ENCODE results near the gene KYNU.

The KYNU gene

DNA sequence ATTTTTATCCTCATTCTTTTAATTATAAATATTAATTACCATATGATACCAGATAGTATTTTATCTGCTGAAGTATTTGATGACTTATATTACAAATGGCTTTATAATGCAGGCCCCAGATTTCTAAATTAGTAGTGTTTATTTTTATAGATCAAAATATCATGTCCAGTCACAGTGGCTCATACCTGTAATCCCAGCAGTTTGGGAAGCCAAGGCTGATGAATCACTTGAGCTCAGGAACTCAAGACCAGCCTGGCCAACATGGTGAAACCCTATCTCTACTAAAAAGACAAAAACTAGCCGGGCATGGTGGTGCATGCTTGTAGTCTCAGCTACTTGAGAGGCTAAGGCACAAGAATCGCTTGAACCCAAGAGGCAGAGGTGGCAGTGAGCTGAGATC, 151.7 kb downstream of the KYNU start:
- TF ChIP-seq, protein P1, sequence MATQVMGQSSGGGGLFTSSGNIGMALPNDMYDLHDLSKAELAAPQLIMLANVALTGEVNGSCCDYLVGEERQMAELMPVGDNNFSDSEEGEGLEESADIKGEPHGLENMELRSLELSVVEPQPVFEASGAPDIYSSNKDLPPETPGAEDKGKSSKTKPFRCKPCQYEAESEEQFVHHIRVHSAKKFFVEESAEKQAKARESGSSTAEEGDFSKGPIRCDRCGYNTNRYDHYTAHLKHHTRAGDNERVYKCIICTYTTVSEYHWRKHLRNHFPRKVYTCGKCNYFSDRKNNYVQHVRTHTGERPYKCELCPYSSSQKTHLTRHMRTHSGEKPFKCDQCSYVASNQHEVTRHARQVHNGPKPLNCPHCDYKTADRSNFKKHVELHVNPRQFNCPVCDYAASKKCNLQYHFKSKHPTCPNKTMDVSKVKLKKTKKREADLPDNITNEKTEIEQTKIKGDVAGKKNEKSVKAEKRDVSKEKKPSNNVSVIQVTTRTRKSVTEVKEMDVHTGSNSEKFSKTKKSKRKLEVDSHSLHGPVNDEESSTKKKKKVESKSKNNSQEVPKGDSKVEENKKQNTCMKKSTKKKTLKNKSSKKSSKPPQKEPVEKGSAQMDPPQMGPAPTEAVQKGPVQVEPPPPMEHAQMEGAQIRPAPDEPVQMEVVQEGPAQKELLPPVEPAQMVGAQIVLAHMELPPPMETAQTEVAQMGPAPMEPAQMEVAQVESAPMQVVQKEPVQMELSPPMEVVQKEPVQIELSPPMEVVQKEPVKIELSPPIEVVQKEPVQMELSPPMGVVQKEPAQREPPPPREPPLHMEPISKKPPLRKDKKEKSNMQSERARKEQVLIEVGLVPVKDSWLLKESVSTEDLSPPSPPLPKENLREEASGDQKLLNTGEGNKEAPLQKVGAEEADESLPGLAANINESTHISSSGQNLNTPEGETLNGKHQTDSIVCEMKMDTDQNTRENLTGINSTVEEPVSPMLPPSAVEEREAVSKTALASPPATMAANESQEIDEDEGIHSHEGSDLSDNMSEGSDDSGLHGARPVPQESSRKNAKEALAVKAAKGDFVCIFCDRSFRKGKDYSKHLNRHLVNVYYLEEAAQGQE (IDR thresholded peaks at IDR 0.05; ENCODE audit: insufficient read depth in 1 of 2, low read depth in 2 of 2, low read length in 2 of 2), result no peak

- TF ChIP-seq TAF1 (IDR thresholded peaks at IDR 0.05; ENCODE audit: borderline replicate concordance, insufficient read depth, low read length) (no peak), FOXP2 (optimal IDR thresholded peaks at IDR 0.05; ENCODE audit: borderline replicate concordance, extremely low read depth, extremely low read length, insufficient read depth) (no peak), SIN3A (IDR thresholded peaks at IDR 0.05; ENCODE audit: borderline replicate concordance, insufficient read depth, low read length) (no peak), POLR2AphosphoS5 (IDR thresholded peaks at IDR 0.05; ENCODE audit: low read depth, low read length) (no peak)
- TF ChIP-seq, protein P1 (IDR thresholded peaks at IDR 0.05; ENCODE audit: insufficient read depth in 1 of 2, low read depth in 2 of 2, low read length in 2 of 2), result no peak
These were observed 152.7 kb downstream of the KYNU start for GRCh38 chr2:143030127-143030526.

- TF ChIP-seq, protein P1 (IDR thresholded peaks at IDR 0.05; ENCODE audit: insufficient read depth in 1 of 2, low read depth in 2 of 2, low read length in 2 of 2), result no peak
- no peak for TF ChIP-seq TAF1 (IDR thresholded peaks at IDR 0.05; ENCODE audit: borderline replicate concordance, insufficient read depth, low read length)
- no peak for TF ChIP-seq SIN3A (IDR thresholded peaks at IDR 0.05; ENCODE audit: borderline replicate concordance, insufficient read depth, low read length)
- TF ChIP-seq POLR2AphosphoS5 (IDR thresholded peaks at IDR 0.05; ENCODE audit: low read depth, low read length), result no peak
- TF ChIP-seq FOXP2 (optimal IDR thresholded peaks at IDR 0.05; ENCODE audit: borderline replicate concordance, extremely low read depth, extremely low read length, insufficient read depth), result no peak
These were observed 157.0 kb downstream of the KYNU start for GRCh38 chr2:143034292-143035074.

DNA sequence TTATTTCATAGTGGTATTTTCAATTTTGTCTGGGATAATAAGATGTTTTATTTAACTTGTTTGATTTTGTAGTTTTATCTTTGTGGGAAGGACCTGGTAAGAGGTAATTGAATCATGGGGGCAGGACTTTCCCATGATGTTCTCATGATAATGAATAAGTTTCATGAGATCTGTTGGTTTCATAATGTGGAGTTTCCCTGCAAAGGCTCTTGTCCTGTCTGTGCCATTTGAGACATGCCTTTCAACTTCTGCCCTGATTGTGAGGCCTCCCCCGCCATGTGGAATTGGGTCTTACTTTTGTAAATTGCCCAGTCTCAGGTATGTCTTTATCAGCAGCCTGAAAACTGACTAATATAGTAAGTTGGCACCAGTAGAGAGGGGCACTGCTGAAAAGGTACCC, 174.0 kb downstream of the KYNU start:
- TF ChIP-seq POLR2AphosphoS5 (IDR thresholded peaks at IDR 0.05; ENCODE audit: low read depth, low read length) (no peak), FOXP2 (optimal IDR thresholded peaks at IDR 0.05; ENCODE audit: borderline replicate concordance, extremely low read depth, extremely low read length, insufficient read depth) (no peak), SIN3A (IDR thresholded peaks at IDR 0.05; ENCODE audit: borderline replicate concordance, insufficient read depth, low read length) (no peak), TAF1 (IDR thresholded peaks at IDR 0.05; ENCODE audit: borderline replicate concordance, insufficient read depth, low read length) (no peak)
- TF ChIP-seq, protein P1 (IDR thresholded peaks at IDR 0.05; ENCODE audit: insufficient read depth in 1 of 2, low read depth in 2 of 2, low read length in 2 of 2), result no peak

GRCh38 chr2:143056550-143056949, 179.1 kb downstream of the KYNU start:
- no peak for TF ChIP-seq FOXP2 (optimal IDR thresholded peaks at IDR 0.05; ENCODE audit: borderline replicate concordance, extremely low read depth, extremely low read length, insufficient read depth)
- TF ChIP-seq, protein P1 (IDR thresholded peaks at IDR 0.05; ENCODE audit: insufficient read depth in 1 of 2, low read depth in 2 of 2, low read length in 2 of 2), result no peak
- no peak for TF ChIP-seq TAF1 (IDR thresholded peaks at IDR 0.05; ENCODE audit: borderline replicate concordance, insufficient read depth, low read length)
- no peak for TF ChIP-seq POLR2AphosphoS5 (IDR thresholded peaks at IDR 0.05; ENCODE audit: low read depth, low read length)
- no peak for TF ChIP-seq SIN3A (IDR thresholded peaks at IDR 0.05; ENCODE audit: borderline replicate concordance, insufficient read depth, low read length)

Measured in PFSK-1 (cell line).